Naive B cell (primary cell): ENCODE results near the gene CFAP52. TPM values are rescaled to one million over a fixed set of nuclear protein-coding genes. Genes with fewer than 3 reads are reported as not detected.

Experiments used
- ATAC-seq, 2 donors: fragments of 150-1000 bp; cut with Tn5 transposase; 2 replicates each; pipeline ENCODE4 v1.10.0; 2021; ENCODE audit warnings: low read depth in 2 of 2, mild to moderate bottlenecking in 2 of 2, moderate library complexity in 2 of 2
- DNase-seq: peaks from one replicate; pipeline ENCODE4 v3.0.0; 2022
- H3K27ac Mint-ChIP-seq, 6 donors: one replicate each; pipeline ENCODE4 v1.8.0; 2020 to 2022; ENCODE audit warnings: mild to moderate bottlenecking in 6 of 6, mixed read lengths in 6 of 6, moderate library complexity in 5 of 6, inconsistent platforms in 2 of 6
- H3K27me3 Mint-ChIP-seq, 3 donors: one replicate each; pipeline ENCODE4 v1.8.0; 2021 to 2022; ENCODE audit warnings: mixed read lengths in 3 of 3, mild to moderate bottlenecking in 1 of 3
- H3K36me3 Mint-ChIP-seq, 2 donors: one replicate each; pipeline ENCODE4 v1.8.0; 2020 to 2022; ENCODE audit warnings: mixed read lengths in 2 of 2, inconsistent platforms in 1 of 2, mild to moderate bottlenecking in 1 of 2
- H3K4me1 Mint-ChIP-seq, 3 donors: one replicate each; pipeline ENCODE4 v1.8.0; 2020 to 2022; ENCODE audit warnings: mixed read lengths in 3 of 3, inconsistent platforms in 1 of 3, mild to moderate bottlenecking in 1 of 3, moderate library complexity in 1 of 3
- H3K4me3 Mint-ChIP-seq, 8 donors: one replicate each; pipeline ENCODE4 v1.8.0; 2020 to 2022; ENCODE audit warnings: mild to moderate bottlenecking in 8 of 8, mixed read lengths in 8 of 8, moderate library complexity in 8 of 8, inconsistent platforms in 2 of 8
- H3K9me3 Mint-ChIP-seq, 7 donors: one replicate each; pipeline ENCODE4 v1.8.0; 2020 to 2022; ENCODE audit warnings: mixed read lengths in 7 of 7, mild to moderate bottlenecking in 5 of 7, inconsistent platforms in 2 of 7, moderate library complexity in 1 of 7
- polyA plus RNA-seq, 6 donors: library from polyadenylated mRNA; unstranded; fragments of 300-500 nt; fragmentation: Illumina TruSeq; gene quantifications; one replicate each; pipeline ENCODE4 v1.2.3, GENCODE V29; 2021; ENCODE audit warnings: low read depth in 6 of 6

The CFAP52 gene
- polyA plus RNA-seq, 6 donors from 2014 or later: not detected

DNA sequence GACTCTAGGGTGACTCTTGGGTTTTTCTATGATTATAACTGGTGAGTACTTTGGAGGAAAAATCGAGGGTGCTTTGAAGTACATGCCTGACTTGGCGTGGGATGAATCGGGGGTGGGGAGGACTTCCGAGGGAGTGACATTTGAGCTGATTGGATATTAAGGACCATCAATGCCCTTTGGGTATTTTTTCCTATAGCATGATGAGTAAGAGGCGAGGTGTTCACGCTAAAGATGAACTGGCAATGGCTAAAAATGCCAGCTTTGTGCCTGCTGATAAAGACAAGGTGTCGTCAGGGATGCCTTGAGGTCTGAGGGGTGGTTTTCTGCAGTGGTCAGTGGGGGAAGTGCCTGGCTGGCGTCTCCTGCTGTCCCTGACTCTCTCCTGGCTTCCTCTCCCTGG is 94.2 kb downstream of the CFAP52 start:
- Mint-ChIP-seq H3K36me3 (no peaks in the 10 kb centered on the region), H3K4me1 (no peaks in the 10 kb centered on the region), H3K9me3 (peaks cover 0 to 8% (median 1%) of the 10 kb centered on the region in 7 donors), H3K4me3 (peak overlapping the region in 1 of 8 donors; percentile 21), H3K27ac (no peak overlapping the region), H3K27me3 (no peaks in the 10 kb centered on the region)
- ATAC-seq (no peak), DNase-seq (no peak)

DNA sequence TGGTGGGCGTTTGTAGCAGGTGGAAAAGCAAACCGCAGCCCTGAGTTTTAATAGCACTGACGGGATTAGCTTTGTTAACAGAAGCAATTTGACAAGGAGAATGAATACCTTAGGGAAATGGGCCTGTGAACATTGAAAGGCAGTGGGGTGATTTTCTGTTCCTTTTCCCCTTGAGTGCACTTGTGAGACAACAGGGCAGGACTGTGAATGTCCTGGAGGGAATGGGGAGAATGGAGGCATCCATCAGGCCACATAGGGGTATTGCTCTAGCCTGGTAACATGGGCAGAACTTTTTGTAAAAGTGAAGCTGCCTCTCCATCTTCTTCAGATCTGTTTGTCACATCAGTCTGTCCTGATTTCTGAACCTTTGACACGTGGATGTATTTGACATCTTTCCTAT is 95.1 kb downstream of the CFAP52 start:
- H3K9me3 Mint-ChIP-seq: peaks cover 0 to 4% (median 0%) of the 10 kb centered on the region in 7 donors
- H3K36me3 Mint-ChIP-seq: no peaks in the 10 kb centered on the region
- H3K27ac Mint-ChIP-seq: no peak overlapping the region

GRCh38 chr17:9672266-9672665 is 95.8 kb downstream of the CFAP52 start:
- Mint-ChIP-seq H3K4me3 (no peak overlapping the region), H3K36me3 (no peaks in the 10 kb centered on the region), H3K9me3 (peaks cover 0 to 1% (median 0%) of the 10 kb centered on the region in 7 donors), H3K27ac (no peak overlapping the region), H3K27me3 (no peaks in the 10 kb centered on the region), H3K4me1 (no peaks in the 10 kb centered on the region)
- ATAC-seq (no peak), DNase-seq (no peak)

More for the DNA sequence above, 95.1 kb downstream of the CFAP52 start:
- DNase-seq (no peak), ATAC-seq (no peak)
- Mint-ChIP-seq H3K27me3 (no peaks in the 10 kb centered on the region), H3K4me3 (no peak overlapping the region), H3K4me1 (no peaks in the 10 kb centered on the region)

DNA sequence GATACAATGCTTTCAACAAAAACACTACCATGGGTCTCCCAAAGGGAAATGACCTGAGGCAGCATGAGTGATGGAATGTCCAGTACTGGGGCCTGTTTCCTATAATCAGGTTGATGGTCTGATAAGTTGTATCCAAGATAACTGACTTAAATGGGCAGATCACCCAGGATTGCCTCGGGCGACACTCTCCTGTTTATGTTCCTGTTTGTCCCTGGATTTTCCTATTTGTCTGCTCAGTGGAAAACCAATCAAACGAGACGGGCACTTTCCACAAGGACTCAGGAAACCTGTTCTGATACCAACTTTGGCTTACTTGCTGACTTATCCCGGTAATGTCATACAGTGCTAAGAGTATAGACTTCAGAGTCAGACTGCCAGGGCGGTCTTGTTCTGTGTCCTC is 96.2 kb downstream of the CFAP52 start:
- peaks cover 0 to 1% (median 0%) of the 10 kb centered on the region in 7 donors for H3K9me3 Mint-ChIP-seq
- no peaks in the 10 kb centered on the region for H3K27me3 Mint-ChIP-seq
- ATAC-seq (no peak), DNase-seq (no peak)
- no peak overlapping the region for H3K4me3 Mint-ChIP-seq
- no peak overlapping the region for H3K27ac Mint-ChIP-seq
- no peaks in the 10 kb centered on the region for H3K36me3 Mint-ChIP-seq
- H3K4me1 Mint-ChIP-seq: no peaks in the 10 kb centered on the region

DNA sequence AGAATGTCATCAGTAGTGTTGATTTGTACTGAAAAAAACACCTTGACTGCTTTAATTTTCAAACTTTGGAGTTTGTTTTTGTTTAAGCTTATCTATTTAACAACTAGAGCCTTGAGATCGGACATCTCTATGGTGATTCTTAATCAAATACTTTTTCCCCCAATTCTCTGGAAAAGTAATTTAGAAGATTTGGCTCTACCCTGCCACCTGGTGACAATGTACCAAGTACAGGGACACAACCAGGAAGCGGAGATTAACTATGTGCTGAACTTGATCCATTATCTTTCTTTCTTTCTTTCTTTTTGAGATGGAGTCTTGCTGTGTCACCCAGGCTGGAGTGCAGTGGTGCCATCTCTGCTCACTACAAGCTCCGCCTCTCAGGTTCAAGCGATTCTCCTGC is 99.6 kb downstream of the CFAP52 start:
- no peak for ATAC-seq
- Mint-ChIP-seq H3K36me3 (no peaks in the 10 kb centered on the region), H3K4me3 (no peak overlapping the region), H3K27me3 (no peaks in the 10 kb centered on the region), H3K27ac (no peak overlapping the region), H3K9me3 (peaks cover 0 to 15% (median 13%) of the 10 kb centered on the region in 7 donors), H3K4me1 (no peaks in the 10 kb centered on the region)
- no peak for DNase-seq

DNA sequence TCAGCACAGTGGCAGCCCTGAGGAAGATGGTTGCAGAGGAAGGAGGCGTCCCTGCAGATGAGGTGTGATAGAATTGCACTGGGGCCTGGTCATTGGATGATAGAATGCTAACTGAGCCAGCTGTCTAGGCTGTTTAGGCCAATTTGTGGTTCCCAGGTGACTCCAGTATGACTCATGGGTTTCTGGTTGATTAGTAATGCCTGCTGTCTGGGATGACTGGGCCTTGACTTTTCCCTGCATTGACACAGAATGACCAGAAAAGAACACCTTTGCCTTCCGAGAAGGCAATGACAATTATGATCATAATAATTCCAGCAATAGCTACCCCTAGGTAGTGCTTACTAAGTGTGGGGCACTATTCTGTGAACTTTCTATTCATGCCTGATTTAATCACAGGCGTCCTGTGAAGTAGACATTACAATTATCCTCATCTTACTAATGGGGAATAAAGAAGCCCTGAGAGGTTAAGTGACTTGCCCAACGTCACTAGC is 100.4 kb downstream of the CFAP52 start:
- Mint-ChIP-seq H3K9me3 (peaks cover 0 to 15% (median 13%) of the 10 kb centered on the region in 7 donors), H3K4me3 (no peak overlapping the region), H3K27ac (no peak overlapping the region), H3K36me3 (no peaks in the 10 kb centered on the region), H3K27me3 (no peaks in the 10 kb centered on the region), H3K4me1 (no peaks in the 10 kb centered on the region)
- no peak for ATAC-seq
- DNase-seq: no peak

DNA sequence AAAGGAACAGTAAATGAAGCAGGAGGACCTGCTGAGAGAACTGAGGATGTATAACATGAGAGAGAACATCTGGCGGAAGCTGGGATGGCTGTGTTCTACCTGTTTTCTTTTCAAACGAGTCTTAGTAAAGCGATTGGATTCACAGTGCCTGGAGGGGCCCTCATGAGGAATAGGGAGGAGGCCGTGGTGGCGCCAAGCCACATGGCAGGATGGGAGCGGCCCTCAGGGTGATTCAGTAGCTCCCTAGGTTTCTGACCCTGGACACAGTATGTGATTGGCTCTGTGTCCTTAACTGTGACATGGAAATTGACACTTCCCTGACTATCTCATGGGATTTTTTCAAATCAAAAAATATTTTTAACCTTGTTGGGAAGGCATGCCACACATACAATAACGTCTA is 101.0 kb downstream of the CFAP52 start:
- no peak for ATAC-seq
- H3K27ac Mint-ChIP-seq: no peak overlapping the region
- no peak overlapping the region for H3K4me3 Mint-ChIP-seq
- H3K9me3 Mint-ChIP-seq: peaks cover 0 to 15% (median 13%) of the 10 kb centered on the region in 7 donors
- no peaks in the 10 kb centered on the region for H3K4me1 Mint-ChIP-seq
- no peak for DNase-seq
- no peaks in the 10 kb centered on the region for H3K36me3 Mint-ChIP-seq
- H3K27me3 Mint-ChIP-seq: no peaks in the 10 kb centered on the region

GRCh38 chr17:9677896-9678295 is 101.5 kb downstream of the CFAP52 start:
- ATAC-seq: no peak

DNA sequence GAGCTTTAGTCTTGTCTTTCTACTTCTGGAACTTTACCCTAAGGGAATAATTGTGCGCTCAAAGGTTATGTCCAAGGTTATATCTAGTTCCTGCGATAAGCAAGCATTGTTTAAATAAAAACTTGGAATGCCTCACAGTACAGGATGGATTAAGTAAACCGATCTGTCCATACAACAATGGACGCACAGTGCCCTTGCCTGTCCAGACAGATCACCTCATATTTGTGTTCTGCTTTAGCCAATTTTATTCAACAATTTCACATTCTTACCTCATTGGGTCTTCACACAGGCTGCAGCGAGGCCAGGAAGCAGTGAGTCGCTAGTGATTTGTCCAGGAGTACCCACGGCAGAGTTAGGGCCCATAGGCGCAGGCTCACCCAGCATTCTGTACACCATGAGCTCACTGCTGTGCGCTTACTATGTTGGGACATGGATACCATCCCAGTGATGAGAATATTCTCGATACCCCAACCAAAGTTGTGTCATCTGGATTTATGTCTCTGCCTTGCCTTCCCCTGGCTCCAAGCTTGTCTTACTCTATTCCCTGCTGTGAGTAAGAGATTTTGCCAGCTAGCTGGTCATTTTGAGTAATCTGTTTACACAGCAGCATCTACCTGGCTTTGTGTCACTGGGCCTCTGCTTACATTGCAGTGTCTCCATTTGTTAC is 108.6 kb downstream of the CFAP52 start:
- Mint-ChIP-seq H3K27me3 (no peaks in the 10 kb centered on the region), H3K4me1 (no peaks in the 10 kb centered on the region), H3K36me3 (no peaks in the 10 kb centered on the region), H3K9me3 (peaks cover 0 to 8% (median 6%) of the 10 kb centered on the region in 7 donors), H3K27ac (no peak overlapping the region), H3K4me3 (no peak overlapping the region)
- DNase-seq (no peak), ATAC-seq (no peak)

More at GRCh38 chr17:9677896-9678295, 101.5 kb downstream of the CFAP52 start:
- no peak for DNase-seq
- no peak overlapping the region for H3K4me3 Mint-ChIP-seq
- H3K9me3 Mint-ChIP-seq: peaks cover 0 to 15% (median 14%) of the 10 kb centered on the region in 7 donors
- no peaks in the 10 kb centered on the region for H3K27me3 Mint-ChIP-seq
- no peaks in the 10 kb centered on the region for H3K36me3 Mint-ChIP-seq
- no peaks in the 10 kb centered on the region for H3K4me1 Mint-ChIP-seq
- H3K27ac Mint-ChIP-seq: no peak overlapping the region

Other genes with a start within 250 kb of the CFAP52 start
- gene STX8, start 822 bp upstream of the CFAP52 start, polyA plus RNA-seq: 100 to 1,000 TPM in 3 of 6 donors, 10 to 100 TPM in 3; 90.4 to 141 (median 107) TPM
- gene USP43, start 68.9 kb downstream of the CFAP52 start, polyA plus RNA-seq: not detected
- gene DHRS7C, start 214.9 kb downstream of the CFAP52 start, polyA plus RNA-seq: not detected
- not detected for gene GSG1L2, start 245.4 kb downstream of the CFAP52 start, polyA plus RNA-seq
- not detected for gene GLP2R, start 249.3 kb downstream of the CFAP52 start, polyA plus RNA-seq